ENCODE measurements around the gene SP140. TPM values are rescaled to one million over a fixed set of nuclear protein-coding genes. Genes with fewer than 3 reads are reported as not detected.

The SP140 gene
- polyA plus RNA-seq, 1 experiment: 1.5 TPM

GRCh38 chr2:230184727-230185578 lies 40.6 kb upstream of the SP140 start:
- DNase-seq (ENCODE audit: low read depth, low spot score): no peak
- CTCF ChIA-PET: interaction anchor here (2.4 kb wide), 1 partner anchor 26 kb away, joined by 8 read pairs; no protein-coding TSS in a partner anchor

GRCh38 chr2:230202430-230203109 lies 23.0 kb upstream of the SP140 start:
- H3K27ac ChIP-seq (ENCODE audit: low read depth, low read length): no peak overlapping the region
- no peak for DNase-seq (ENCODE audit: low read depth, low spot score)
- H3K4me3 ChIP-seq (ENCODE audit: low read depth, low read length): no peak overlapping the region
- no peaks in the 10 kb centered on the region for H3K9me3 ChIP-seq (ENCODE audit: control insufficient read depth, insufficient read depth, low read length)
- no peak for TF ChIP-seq CTCF (IDR thresholded peaks at IDR 0.05; ENCODE audit: low read depth, low read length)
- CTCF ChIA-PET: interaction anchor here (0.7 kb wide), 1 partner anchor 43 kb away, joined by 7 read pairs; no protein-coding TSS in a partner anchor
- POLR2A ChIA-PET: no interaction called here
- no peaks in the 10 kb centered on the region for H3K27me3 ChIP-seq (ENCODE audit: control insufficient read depth, insufficient read depth, low read length)

More at GRCh38 chr2:230184727-230185578, 40.6 kb upstream of the SP140 start:
- Histone ChIP-seq H3K4me3 (ENCODE audit: low read depth, low read length) (no peak overlapping the region), H3K27me3 (ENCODE audit: control insufficient read depth, insufficient read depth, low read length) (no peaks in the 10 kb centered on the region), H3K27ac (ENCODE audit: low read depth, low read length) (no peak overlapping the region), H3K9me3 (ENCODE audit: control insufficient read depth, insufficient read depth, low read length) (no peaks in the 10 kb centered on the region)
- TF ChIP-seq CTCF (IDR thresholded peaks at IDR 0.05; ENCODE audit: low read depth, low read length): no peak
- POLR2A ChIA-PET: no interaction called here

GRCh38 chr2:230203110-230203676 lies 22.3 kb upstream of the SP140 start:
- Histone ChIP-seq H3K27ac (ENCODE audit: low read depth, low read length) (no peak overlapping the region), H3K27me3 (ENCODE audit: control insufficient read depth, insufficient read depth, low read length) (no peaks in the 10 kb centered on the region), H3K9me3 (ENCODE audit: control insufficient read depth, insufficient read depth, low read length) (no peaks in the 10 kb centered on the region), H3K4me3 (ENCODE audit: low read depth, low read length) (no peak overlapping the region)
- ChIA-PET CTCF (interaction anchor here (0.7 kb wide), 1 partner anchor 43 kb away, joined by 7 read pairs; no protein-coding TSS in a partner anchor), POLR2A (no interaction called here)
- no peak for TF ChIP-seq CTCF (IDR thresholded peaks at IDR 0.05; ENCODE audit: low read depth, low read length)
- no peak for DNase-seq (ENCODE audit: low read depth, low spot score)

GRCh38 chr2:230205034-230205433 lies 20.5 kb upstream of the SP140 start:
- CTCF ChIA-PET: interaction anchor here (0.6 kb wide), 1 partner anchor 154 kb away, joined by 5 read pairs; no protein-coding TSS in a partner anchor
- DNase-seq (ENCODE audit: low read depth, low spot score): no peak

More at GRCh38 chr2:230205034-230205433, 20.5 kb upstream of the SP140 start:
- no peak for TF ChIP-seq CTCF (IDR thresholded peaks at IDR 0.05; ENCODE audit: low read depth, low read length)
- Histone ChIP-seq H3K27ac (ENCODE audit: low read depth, low read length) (no peak overlapping the region), H3K9me3 (ENCODE audit: control insufficient read depth, insufficient read depth, low read length) (no peaks in the 10 kb centered on the region), H3K4me3 (ENCODE audit: low read depth, low read length) (no peak overlapping the region), H3K27me3 (ENCODE audit: control insufficient read depth, insufficient read depth, low read length) (no peaks in the 10 kb centered on the region)
- POLR2A ChIA-PET: no interaction called here

Measured in AG04450 (cell line).